ENCODE results near the gene LGALS7.

Gene LGALS7

GRCh38 chr19:38725469-38726283 lies 47.6 kb downstream of the LGALS7 start:
- no peak for DNase-seq

- DNase-seq, result no peak
These were observed 49.1 kb downstream of the LGALS7 start for GRCh38 chr19:38723990-38724854.

- DNase-seq, result no peak
These were observed 49.7 kb downstream of the LGALS7 start for GRCh38 chr19:38723606-38723965.

GRCh38 chr19:38722947-38723605 lies 50.2 kb downstream of the LGALS7 start:
- no peak for DNase-seq

GRCh38 chr19:38721979-38722773 lies 51.1 kb downstream of the LGALS7 start:
- no peak for DNase-seq

GRCh38 chr19:38721496-38721895 lies 51.8 kb downstream of the LGALS7 start:
- DNase-seq, result no peak

Data from effector CD8-positive, alpha-beta T cell (primary cell).